SU-DHL-6 (cell line): ENCODE results near the gene ADCY5.

Experiments used
- H2AFZ ChIP-seq: fragments of 200-600 bp; sonication (generic); 2 replicates; pipeline ENCODE4 v1.6.1; 2014; ENCODE audit warnings: low read depth, mild to moderate bottlenecking, moderate library complexity, mixed read lengths, antibody characterized with exemption, low read length; ENCODE audit not compliant: severe bottlenecking
- H3F3A ChIP-seq: fragments of 200-600 bp; shearing (Covaris generic); 2 replicates; pipeline ENCODE4 v1.6.0; 2016; ENCODE audit warnings: antibody characterized with exemption, mild to moderate bottlenecking; ENCODE audit not compliant: insufficient read depth
- H3K27ac ChIP-seq: fragments of 200-600 bp; sonication (generic); 2 replicates; pipeline ENCODE4 v1.5.1; 2016; ENCODE audit warnings: low read depth, mild to moderate bottlenecking, low read length, moderate library complexity, mixed read lengths
- H3K27me3 ChIP-seq: fragments of 200-600 bp; sonication (generic), shearing (Covaris generic); 2 replicates; pipeline ENCODE4 v1.6.0; 2014; ENCODE audit warnings: mild to moderate bottlenecking, low read length
- H3K36me3 ChIP-seq: fragments of 200-600 bp; sonication (generic); 2 replicates; pipeline ENCODE4 v1.6.1; 2014; ENCODE audit warnings: mild to moderate bottlenecking, low read length, mixed read lengths
- H3K4me2 ChIP-seq: fragments of 300-600, 200-600 bp; shearing (Covaris generic), sonication (generic); 2 replicates; pipeline ENCODE4 v1.6.0; 2014; ENCODE audit warnings: low read length, low read depth, mild to moderate bottlenecking; ENCODE audit not compliant: poor library complexity, severe bottlenecking
- H3K4me3 ChIP-seq: fragments of 200-600 bp; sonication (generic); 2 replicates; pipeline ENCODE4 v1.5.1; 2014; ENCODE audit warnings: antibody characterized with exemption, low read length, mild to moderate bottlenecking, mixed read lengths; ENCODE audit not compliant: insufficient read depth, poor library complexity, severe bottlenecking
- H3K79me2 ChIP-seq: fragments of 200-600 bp; sonication (generic); 2 replicates; pipeline ENCODE4 v1.6.1; 2014; ENCODE audit warnings: mild to moderate bottlenecking, low read length, moderate library complexity; ENCODE audit not compliant: insufficient read depth
- H3K9ac ChIP-seq: fragments of 200-600 bp; sonication (generic); 2 replicates; pipeline ENCODE4 v1.7.0; 2014; ENCODE audit warnings: mild to moderate bottlenecking, low read length
- H3K9me2 ChIP-seq: fragments of 200-600 bp; sonication (generic); replicated peaks from 2 replicates; pipeline ENCODE4 v1.6.1; 2014; ENCODE audit warnings: low read length; ENCODE audit not compliant: insufficient read depth
- H3K9me3 ChIP-seq: fragments of 200-600 bp; sonication (generic); 2 replicates; pipeline ENCODE4 v1.6.1; 2014; ENCODE audit warnings: low read length, mixed read lengths; ENCODE audit not compliant: insufficient read depth
- H4K20me1 ChIP-seq: fragments of 200-600 bp; sonication (generic); 2 replicates; pipeline ENCODE4 v1.6.1; 2014; ENCODE audit warnings: low read depth, mild to moderate bottlenecking, antibody characterized with exemption, low read length, moderate library complexity, mixed read lengths
- CTCF ChIP-seq: fragments of 200-600 bp; sonication (generic); IDR thresholded peaks from one replicate; pipeline ENCODE4 v1.5.1; 2017; ENCODE audit warnings: antibody characterized with exemption, mild to moderate bottlenecking, low read length, moderate library complexity; ENCODE audit not compliant: insufficient read depth, poor library complexity, severe bottlenecking
- EZH2phosphoT487 ChIP-seq: fragments of 200-600 bp; sonication (generic), shearing (Covaris generic); conservative IDR thresholded peaks from 2 replicates; pipeline ENCODE4 v1.6.1; 2018; ENCODE audit warnings: mild to moderate bottlenecking, antibody characterized with exemption, low read length, moderate library complexity, mixed read lengths

The ADCY5 gene

DNA sequence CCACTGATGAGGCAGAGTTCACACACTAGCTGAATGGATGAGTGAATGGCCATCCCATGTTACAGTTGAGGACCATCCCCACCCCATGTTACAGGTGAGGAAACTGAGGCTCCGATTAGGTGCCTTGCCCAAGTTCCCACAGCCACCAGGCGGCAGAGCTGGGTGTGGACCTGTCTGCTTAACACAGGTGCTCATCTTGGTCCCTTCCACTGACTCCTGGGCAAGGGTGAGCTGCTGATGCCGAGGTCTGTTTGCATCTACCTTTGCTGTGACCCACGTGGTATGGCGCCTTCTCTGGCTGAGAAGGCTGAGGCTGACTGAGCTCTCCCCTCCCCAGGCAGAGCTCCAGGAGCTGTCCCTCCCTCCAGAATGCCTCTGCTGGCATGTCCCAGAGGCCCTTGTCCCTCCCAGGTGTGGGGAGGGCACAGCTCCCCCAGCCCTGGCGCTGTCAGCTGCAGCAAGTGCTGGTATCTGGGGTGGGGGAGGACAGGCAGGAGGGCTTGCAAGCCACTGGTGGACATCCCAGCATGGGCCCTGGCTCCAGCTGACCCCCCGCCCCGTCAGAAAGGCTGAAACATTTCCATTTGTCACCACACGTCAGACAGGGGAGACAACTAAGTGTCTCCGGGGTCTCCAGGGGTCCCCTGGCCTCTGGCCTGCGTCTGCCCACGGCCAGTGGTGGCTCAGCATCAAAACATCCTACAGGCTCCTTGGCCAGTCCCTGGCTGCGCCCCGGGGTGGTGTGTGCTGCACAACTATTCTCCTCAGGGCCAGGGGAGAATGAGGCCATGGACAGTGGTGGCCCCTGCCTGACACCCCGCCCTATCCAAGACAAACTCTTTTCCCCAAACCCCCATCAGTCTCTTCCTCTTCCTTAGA lies 105.4 kb downstream of the ADCY5 start:
- H3K4me3 ChIP-seq, result no peak overlapping the region
- no peak overlapping the region for H3K4me2 ChIP-seq
- H3K9me2 ChIP-seq, result no peaks in the 10 kb centered on the region
- H2AFZ ChIP-seq, result no peak overlapping the region
- no peaks in the 10 kb centered on the region for H3K9me3 ChIP-seq
- TF ChIP-seq EZH2phosphoT487, result no peak
- no peak for TF ChIP-seq CTCF
- no peaks in the 10 kb centered on the region for H3K79me2 ChIP-seq
- H3K27me3 ChIP-seq, result no peaks in the 10 kb centered on the region
- H4K20me1 ChIP-seq, result no peaks in the 10 kb centered on the region
- no peaks in the 10 kb centered on the region for H3K36me3 ChIP-seq
- H3K27ac ChIP-seq, result no peak overlapping the region
- no peaks in the 10 kb centered on the region for H3F3A ChIP-seq
- H3K9ac ChIP-seq, result no peak overlapping the region

GRCh38 chr3:123342631-123343080 lies 106.2 kb downstream of the ADCY5 start:
- Histone ChIP-seq H3K4me3 (no peak overlapping the region), H3K9ac (no peak overlapping the region), H4K20me1 (no peaks in the 10 kb centered on the region), H3F3A (no peaks in the 10 kb centered on the region), H3K79me2 (no peaks in the 10 kb centered on the region), H2AFZ (no peak overlapping the region), H3K9me3 (no peaks in the 10 kb centered on the region), H3K36me3 (no peaks in the 10 kb centered on the region), H3K9me2 (no peaks in the 10 kb centered on the region), H3K27ac (no peak overlapping the region), H3K27me3 (no peaks in the 10 kb centered on the region), H3K4me2 (no peak overlapping the region)
- TF ChIP-seq EZH2phosphoT487, result no peak
- no peak for TF ChIP-seq CTCF

DNA sequence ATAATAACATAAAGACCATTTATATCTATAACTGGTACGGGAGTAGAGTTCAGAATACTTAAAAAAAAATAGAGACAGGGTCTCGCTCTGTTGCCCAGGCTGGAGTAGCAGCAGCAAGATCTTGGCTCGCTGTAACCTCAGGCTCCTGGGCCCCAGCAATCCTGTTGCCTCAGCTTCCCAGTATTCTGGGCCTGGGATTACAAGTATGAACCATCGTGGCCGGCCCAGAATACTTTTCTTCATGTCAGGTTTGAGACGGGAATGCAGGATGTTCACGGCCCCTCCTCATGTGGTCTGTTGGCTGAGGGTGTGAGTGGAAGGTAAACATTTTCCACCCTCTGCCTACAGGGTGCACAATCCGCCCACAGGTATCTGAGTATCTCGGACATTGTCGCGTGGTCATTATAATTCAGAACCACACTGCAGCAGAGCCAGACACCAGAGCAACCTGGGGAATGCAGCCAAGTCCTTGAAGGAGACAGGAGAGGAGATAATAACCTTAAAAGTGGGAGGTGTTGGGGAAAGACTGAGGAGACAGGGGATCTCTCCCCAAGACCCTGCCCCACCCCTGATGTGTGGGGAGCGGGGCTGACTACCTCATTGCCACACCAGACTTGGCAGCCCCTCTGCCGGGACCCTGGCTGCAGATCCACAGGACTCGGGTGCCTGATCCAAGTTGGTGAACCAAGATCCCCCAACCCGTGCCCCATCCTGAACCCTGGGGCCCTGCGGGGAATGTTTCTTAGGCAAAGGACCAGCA lies 106.8 kb downstream of the ADCY5 start:
- Histone ChIP-seq H3K27ac (no peak overlapping the region), H3F3A (no peaks in the 10 kb centered on the region), H3K4me3 (no peak overlapping the region), H3K9ac (no peak overlapping the region), H3K27me3 (no peaks in the 10 kb centered on the region), H3K79me2 (no peaks in the 10 kb centered on the region), H4K20me1 (no peaks in the 10 kb centered on the region), H2AFZ (no peak overlapping the region), H3K4me2 (no peak overlapping the region), H3K36me3 (no peaks in the 10 kb centered on the region), H3K9me2 (no peaks in the 10 kb centered on the region), H3K9me3 (no peaks in the 10 kb centered on the region)
- TF ChIP-seq CTCF, result no peak
- TF ChIP-seq EZH2phosphoT487, result no peak
